H1 (cell line): Measurements from ENCODE around the gene PROCR. TPM values are rescaled to one million over a fixed set of nuclear protein-coding genes. Genes with fewer than 3 reads are reported as not detected.

Source experiments
- CTCF ChIA-PET: fragments of 300-600 bp; sonication (Branson Sonifier 250); formaldehyde crosslinking; loops from one replicate; lab custom pipeline; 2021; ENCODE audit not compliant: partially characterized antibody; lab: Charles Lee
- POLR2A ChIA-PET: fragments of 300-600 bp; sonication (Branson Sonifier 250); formaldehyde crosslinking; loops from one replicate; lab custom pipeline; 2021; ENCODE audit warnings: inconsistent platforms; ENCODE audit not compliant: partially characterized antibody; lab: Charles Lee
- DNase-seq, 2 experiments: peaks; one replicate each; pipeline versions ENCODE4 v3.0.0 to v3.0.0-alpha.2; 2010 to 2022; ENCODE audit warnings: low spot score in 2 of 2, low read depth in 1 of 2, mixed read lengths in 1 of 2
- FAIRE-seq: peaks from 2 replicates; lab custom pipeline; 2011; peaks lifted over from hg19 to GRCh38; lab: Jason Lieb, UNC
- H2AFZ ChIP-seq: 2 replicates; pipeline ENCODE4 v1.8.1; 2012; ENCODE audit warnings: low read length, inconsistent platforms
- H2AK5ac ChIP-seq: 2 replicates; pipeline ENCODE4 v1.6.1; 2013; ENCODE audit warnings: low read depth, low read length
- H2BK120ac ChIP-seq: replicated peaks from 2 replicates; pipeline ENCODE3; 2013; ENCODE audit warnings: low read depth, low read length, inconsistent platforms
- H2BK12ac ChIP-seq: 2 replicates; pipeline ENCODE4 v1.6.1; 2013; ENCODE audit warnings: low read depth, low read length
- H2BK15ac ChIP-seq: 2 replicates; pipeline ENCODE4 v1.6.1; 2013; ENCODE audit warnings: low read length
- H2BK20ac ChIP-seq: 2 replicates; pipeline ENCODE4 v1.6.1; 2013; ENCODE audit warnings: low read length
- H2BK5ac ChIP-seq: 2 replicates; pipeline ENCODE4 v1.6.1; 2013; ENCODE audit warnings: low read depth, low read length
- H3K14ac ChIP-seq: 2 replicates; pipeline ENCODE4 v1.6.1; 2013; ENCODE audit warnings: inconsistent platforms; ENCODE audit not compliant: insufficient read length
- H3K18ac ChIP-seq: 2 replicates; pipeline ENCODE4 v1.6.1; 2013; ENCODE audit warnings: low read length; ENCODE audit errors: extremely low read depth
- H3K23ac ChIP-seq: 2 replicates; pipeline ENCODE4 v1.6.1; 2013; ENCODE audit warnings: inconsistent platforms; ENCODE audit not compliant: insufficient read length
- H3K23me2 ChIP-seq: 2 replicates; pipeline ENCODE4 v1.6.1; 2013; ENCODE audit warnings: low read depth, low read length
- H3K27ac ChIP-seq: 2 replicates; pipeline ENCODE4 v1.6.1; 2011; ENCODE audit warnings: low read depth, low read length, inconsistent platforms
- H3K27me3 ChIP-seq, 4 experiments: replicated peaks in 1 of 4; 1 replicate in 1 of 4; 2 replicates in 3 of 4; pipeline versions ENCODE4 v1.6.1 to v1.8.1; 2011 to 2013; ENCODE audit warnings: low read length in 3 of 4, mild to moderate bottlenecking in 3 of 4, inconsistent platforms in 2 of 4, mixed read lengths in 2 of 4, moderate library complexity in 1 of 4; ENCODE audit not compliant: control insufficient read depth in 3 of 4, insufficient read depth in 3 of 4; ENCODE audit errors: extremely low read depth in 1 of 4
- H3K36me3 ChIP-seq, 4 experiments: 2 replicates each; pipeline versions ENCODE4 v1.6.1 to v1.8.1; 2011 to 2013; ENCODE audit warnings: mild to moderate bottlenecking in 4 of 4, low read length in 3 of 4, moderate library complexity in 2 of 4, control low read depth in 1 of 4, inconsistent platforms in 1 of 4; ENCODE audit not compliant: insufficient read depth in 4 of 4, control insufficient read depth in 2 of 4
- H3K4ac ChIP-seq: replicated peaks from 2 replicates; pipeline ENCODE3; 2013; ENCODE audit warnings: low read length, low read depth, mixed read lengths, inconsistent platforms; ENCODE audit not compliant: insufficient read length
- H3K4me1 ChIP-seq, 4 experiments: replicated peaks in 1 of 4; 1 replicate in 1 of 4; 2 replicates in 3 of 4; pipeline versions ENCODE4 v1.6.1 to v1.8.1; 2011 to 2013; ENCODE audit warnings: low read length in 3 of 4, inconsistent platforms in 2 of 4, mixed read lengths in 1 of 4; ENCODE audit not compliant: insufficient read depth in 4 of 4, control insufficient read depth in 3 of 4
- H3K4me2 ChIP-seq, 2 experiments: 2 replicates each; pipeline versions ENCODE4 v1.6.1 to v1.8.1; 2011 to 2013; ENCODE audit warnings: low read depth in 2 of 2, low read length in 2 of 2, control low read depth in 1 of 2, inconsistent platforms in 1 of 2, mild to moderate bottlenecking in 1 of 2; ENCODE audit not compliant: insufficient read depth in 1 of 2
- H3K4me3 ChIP-seq, 4 experiments: fragments of 200-600, 300-600 bp in 1 of 4; sonication (generic), shearing (Covaris generic), sonication (Bioruptor Twin) in 1 of 4; 2 replicates each; pipeline versions ENCODE4 v1.5.1 to v1.8.1; 2011 to 2016; ENCODE audit warnings: low read length in 4 of 4, low read depth in 3 of 4, control low read depth in 2 of 4, inconsistent platforms in 2 of 4, mild to moderate bottlenecking in 2 of 4, mixed read lengths in 1 of 4, moderate library complexity in 1 of 4; ENCODE audit not compliant: insufficient read depth in 2 of 4; ENCODE audit errors: extremely low read depth in 1 of 4
- H3K56ac ChIP-seq: replicated peaks from 2 replicates; pipeline ENCODE3; 2013; ENCODE audit warnings: low read depth, mild to moderate bottlenecking, mixed read lengths, low read length, inconsistent platforms; ENCODE audit not compliant: insufficient read length
- H3K79me1 ChIP-seq: 2 replicates; pipeline ENCODE4 v1.6.1; 2013; ENCODE audit warnings: low read depth, low read length, control low read depth
- H3K79me2 ChIP-seq, 2 experiments: 2 replicates each; pipeline versions ENCODE4 v1.6.1 to v1.8.1; 2012 to 2013; ENCODE audit warnings: low read length in 2 of 2, mild to moderate bottlenecking in 2 of 2, inconsistent platforms in 1 of 2; ENCODE audit not compliant: insufficient read depth in 2 of 2, control insufficient read depth in 1 of 2
- H3K9ac ChIP-seq, 4 experiments: replicated peaks in 1 of 4; 1 replicate in 1 of 4; 2 replicates in 3 of 4; pipeline versions ENCODE4 v1.6.1 to v1.8.1; 2011 to 2013; ENCODE audit warnings: low read depth in 3 of 4, low read length in 3 of 4, control low read depth in 2 of 4, mild to moderate bottlenecking in 2 of 4, moderate library complexity in 2 of 4, inconsistent platforms in 1 of 4; ENCODE audit errors: extremely low read depth in 1 of 4
- H3K9me3 ChIP-seq, 2 experiments: 2 replicates each; pipeline versions ENCODE4 v1.6.1 to v1.8.1; 2012 to 2013; ENCODE audit warnings: mild to moderate bottlenecking in 2 of 2, moderate library complexity in 2 of 2, control low read depth in 1 of 2, inconsistent platforms in 1 of 2, low read depth in 1 of 2, low read length in 1 of 2, mixed read lengths in 1 of 2; ENCODE audit not compliant: insufficient read depth in 2 of 2
- H4K20me1 ChIP-seq, 2 experiments: replicated peaks in 1 of 2; 2 replicates each; pipeline versions ENCODE3 to v1.8.1; 2011 to 2013; ENCODE audit warnings: inconsistent platforms in 2 of 2, low read length in 2 of 2, mild to moderate bottlenecking in 1 of 2; ENCODE audit not compliant: insufficient read depth in 2 of 2, control insufficient read depth in 1 of 2
- H4K5ac ChIP-seq: 2 replicates; pipeline ENCODE4 v1.6.1; 2013; ENCODE audit warnings: low read length, low read depth, mixed read lengths, inconsistent platforms; ENCODE audit not compliant: insufficient read length
- H4K8ac ChIP-seq: 2 replicates; pipeline ENCODE4 v1.8.0; 2013; ENCODE audit warnings: mild to moderate bottlenecking, moderate library complexity, low read length, inconsistent platforms; ENCODE audit not compliant: insufficient read depth; ENCODE audit errors: extremely low read depth
- H4K91ac ChIP-seq: replicated peaks from 2 replicates; pipeline ENCODE3; 2013; ENCODE audit warnings: low read length, mixed read lengths, inconsistent platforms; ENCODE audit not compliant: insufficient read length
- JUN ChIP-seq: IDR thresholded peaks from 2 replicates; pipeline ENCODE4 v1.6.1; 2011; ENCODE audit warnings: low read depth, mild to moderate bottlenecking, improper control_type of control experiment, low read length
- RNF2 ChIP-seq: fragments of 200-900, 300-1000 bp; sonication (generic); IDR thresholded peaks from 2 replicates; pipeline ENCODE4 v1.7.1; 2016; ENCODE audit warnings: borderline replicate concordance, low read depth, mild to moderate bottlenecking, antibody characterized with exemption, low read length; ENCODE audit not compliant: poor library complexity, severe bottlenecking; ENCODE audit errors: missing control alignments
- SIN3A ChIP-seq, 2 experiments: IDR thresholded peaks in 1 of 2; conservative IDR thresholded peaks in 1 of 2; 2 replicates each; pipeline ENCODE4 v1.6.1; 2011 to 2012; ENCODE audit warnings: low read length in 2 of 2, improper control_type of control experiment in 1 of 2, low read depth in 1 of 2, mild to moderate bottlenecking in 1 of 2
- TAF7 ChIP-seq: optimal IDR thresholded peaks from 2 replicates; pipeline ENCODE3; 2011; ENCODE audit warnings: low read depth, mild to moderate bottlenecking, inconsistent platforms, low read length, moderate library complexity, borderline replicate concordance
- WGBS, 2 experiments: shearing (Covaris generic) in 1 of 2; methylation state at CpG; one replicate each; pipeline versions ENCODE4 v1.1.6 to v1.1.7; 2013 to 2015; ENCODE audit warnings: low lambda C conversion rate in 2 of 2, mixed read lengths in 2 of 2, inconsistent platforms in 1 of 2, low coverage in 1 of 2, missing lambda C conversion rate in 1 of 2; ENCODE audit not compliant: insufficient replicate concordance in 2 of 2, insufficient coverage in 1 of 2, insufficient read length in 1 of 2; ENCODE audit errors: extremely low coverage in 1 of 2, missing lambda C conversion rate in 1 of 2; 5-methylcytosine and 5-hydroxymethylcytosine counted together
- polyA plus RNA-seq, 7 experiments: library from polyadenylated mRNA; depleted of rRNA in 3 of 7; stranded (reverse) in 5 of 7; unstranded in 2 of 7; fragments of >200 nt in 5 of 7; fragments of 200-250 nt in 2 of 7; gene quantifications; 1 replicate in 5 of 7; 2 replicates in 1 of 7; 4 replicates in 1 of 7; pipeline versions ENCODE4 v1.2.1 to v1.2.3, GENCODE V29; 2011 to 2013; ENCODE audit warnings: missing spikeins in 2 of 7, mixed read lengths in 2 of 7
- total RNA-seq: library from RNA; stranded (reverse); fragmentation: NEBNext Ultra II Directional; extraction: Animal tissue kit (Norgen Biotek cat#: 25700); gene quantifications from 2 replicates; pipeline ENCODE4 v1.2.1, GENCODE V29; 2021
- TF ChIP-seq, protein P1 (sequence below), 3 experiments: IDR thresholded peaks; 1 replicate in 2 of 3; 2 replicates in 1 of 3; pipeline versions ENCODE4 v1.5.1 to v1.6.1; 2011; ENCODE audit warnings: low read length in 3 of 3, mild to moderate bottlenecking in 3 of 3, inconsistent platforms in 2 of 3, low read depth in 1 of 3, moderate library complexity in 1 of 3; ENCODE audit not compliant: insufficient read depth in 1 of 3; ENCODE audit errors: control extremely low read depth in 1 of 3
- TF ChIP-seq, protein P2 (sequence below): IDR thresholded peaks from 2 replicates; pipeline ENCODE4 v1.6.1; 2011; ENCODE audit warnings: low read depth, mild to moderate bottlenecking, low read length; ENCODE audit not compliant: insufficient read depth

PROCR gene
- total and polyA plus RNA-seq, 2 of the 8 experiments (the other 6 are each of a cell fraction or from before 2014, with no cell fraction given): 21.3 to 42.9 TPM

DNA sequence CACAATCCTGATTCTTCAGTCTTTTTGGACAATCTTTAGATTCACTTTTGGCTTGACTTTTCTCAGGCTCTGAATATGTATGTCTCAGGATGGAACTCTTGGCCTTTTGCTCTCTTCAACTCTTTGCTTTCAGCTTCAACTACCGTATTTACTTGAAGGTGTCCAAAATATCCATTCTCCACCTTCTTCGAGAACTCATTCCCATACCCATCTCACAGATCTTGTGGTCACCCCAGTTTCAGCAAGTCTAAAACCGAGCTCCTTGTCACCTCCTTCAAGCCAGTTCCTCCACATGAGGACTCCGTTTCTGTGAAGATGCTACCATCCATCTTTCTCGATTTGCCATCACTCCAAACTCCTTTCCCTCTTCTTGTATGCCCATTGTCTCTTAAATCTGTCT is 52.7 kb downstream of the PROCR start:
- peaks cover 0 to 3% of the 10 kb centered on the region in 2 experiments; a peak in 1 of 4 replicates for H3K79me2 ChIP-seq
- WGBS, 2 experiments: 90% methylated on average over 5 of the region's 5 CpGs; no CpG with 5 or more reads in 1 of the 2 experiments
- no peak overlapping the region for H2AFZ ChIP-seq
- no peak overlapping the region for H3K14ac ChIP-seq
- H3K27me3 ChIP-seq: peaks cover 0 to 13% (median 2%) of the 10 kb centered on the region in 4 experiments; a peak in 2 of 7 replicates
- H3K23ac ChIP-seq: no peak overlapping the region
- CTCF ChIA-PET: interaction anchor here (0.7 to 1.9 kb wide), 7 partner anchors 9 to 126 kb away, joined by 3 to 7 read pairs (median 3); partner anchors contain the start of gene EDEM2
- H4K5ac ChIP-seq: no peak overlapping the region
- H2BK12ac ChIP-seq: no peak overlapping the region
- no peak overlapping the region for H4K91ac ChIP-seq
- H3K79me1 ChIP-seq: no peaks in the 10 kb centered on the region; the same call in 1 of the 2 replicates
- no peak overlapping the region for H3K18ac ChIP-seq
- H4K8ac ChIP-seq: no peak overlapping the region
- H2BK120ac ChIP-seq: no peak overlapping the region
- no peak overlapping the region for H3K4me3 ChIP-seq
- peaks cover 2 to 18% (median 7%) of the 10 kb centered on the region in 4 experiments; a peak in 6 of 7 replicates for H3K4me1 ChIP-seq
- 0 out of 2 replicates have a peak overlapping the region, but pooled peaks have one; percentile 46 for H2BK15ac ChIP-seq
- H3K23me2 ChIP-seq: peaks cover 11% of the 10 kb centered on the region; the same call in 1 of the 2 replicates
- no peak overlapping the region for H3K4me2 ChIP-seq
- FAIRE-seq: no peak
- H3K36me3 ChIP-seq: peaks cover 0 to 3% (median 0%) of the 10 kb centered on the region in 4 experiments; a peak in 1 of 8 replicates
- H2BK5ac ChIP-seq: no peak overlapping the region
- H2BK20ac ChIP-seq: 0 out of 2 replicates have a peak overlapping the region, but pooled peaks have one; percentile 48
- H3K9me3 ChIP-seq: no peaks in the 10 kb centered on the region
- DNase-seq: no peak
- H2AK5ac ChIP-seq: 0 out of 2 replicates have a peak overlapping the region, but pooled peaks have one; percentile 80
- POLR2A ChIA-PET: interaction anchor here (0.8 to 4.9 kb wide), 3 partner anchors 37 to 78 kb away, joined by 3 to 41 read pairs (median 6); partner anchors contain the start of gene EDEM2
- H3K27ac ChIP-seq: no peak overlapping the region
- TF ChIP-seq, protein P1, sequence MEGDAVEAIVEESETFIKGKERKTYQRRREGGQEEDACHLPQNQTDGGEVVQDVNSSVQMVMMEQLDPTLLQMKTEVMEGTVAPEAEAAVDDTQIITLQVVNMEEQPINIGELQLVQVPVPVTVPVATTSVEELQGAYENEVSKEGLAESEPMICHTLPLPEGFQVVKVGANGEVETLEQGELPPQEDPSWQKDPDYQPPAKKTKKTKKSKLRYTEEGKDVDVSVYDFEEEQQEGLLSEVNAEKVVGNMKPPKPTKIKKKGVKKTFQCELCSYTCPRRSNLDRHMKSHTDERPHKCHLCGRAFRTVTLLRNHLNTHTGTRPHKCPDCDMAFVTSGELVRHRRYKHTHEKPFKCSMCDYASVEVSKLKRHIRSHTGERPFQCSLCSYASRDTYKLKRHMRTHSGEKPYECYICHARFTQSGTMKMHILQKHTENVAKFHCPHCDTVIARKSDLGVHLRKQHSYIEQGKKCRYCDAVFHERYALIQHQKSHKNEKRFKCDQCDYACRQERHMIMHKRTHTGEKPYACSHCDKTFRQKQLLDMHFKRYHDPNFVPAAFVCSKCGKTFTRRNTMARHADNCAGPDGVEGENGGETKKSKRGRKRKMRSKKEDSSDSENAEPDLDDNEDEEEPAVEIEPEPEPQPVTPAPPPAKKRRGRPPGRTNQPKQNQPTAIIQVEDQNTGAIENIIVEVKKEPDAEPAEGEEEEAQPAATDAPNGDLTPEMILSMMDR (IDR thresholded peaks at IDR 0.05; ENCODE audit: control extremely low read depth in 1 of 3, insufficient read depth in 1 of 3, low read depth in 1 of 3, low read length in 3 of 3): no peak
- TF ChIP-seq SIN3A (conservative IDR thresholded peaks at IDR 0.05 in 1 of 2, IDR thresholded peaks at IDR 0.05 in 1 of 2; ENCODE audit: low read depth in 1 of 2, low read length in 2 of 2) (no peak), RNF2 (no peak), JUN (no peak), TAF7 (no peak)
- TF ChIP-seq, protein P2, sequence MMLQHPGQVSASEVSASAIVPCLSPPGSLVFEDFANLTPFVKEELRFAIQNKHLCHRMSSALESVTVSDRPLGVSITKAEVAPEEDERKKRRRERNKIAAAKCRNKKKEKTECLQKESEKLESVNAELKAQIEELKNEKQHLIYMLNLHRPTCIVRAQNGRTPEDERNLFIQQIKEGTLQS: no peak
- H4K20me1 ChIP-seq: no peaks in the 10 kb centered on the region
- no peak overlapping the region for H3K56ac ChIP-seq
- no peak overlapping the region for H3K9ac ChIP-seq
- no peak overlapping the region for H3K4ac ChIP-seq
